Measurements from ENCODE around the gene RNF212B. TPM values are rescaled to one million over a fixed set of nuclear protein-coding genes. Genes with fewer than 3 reads are reported as not detected.
A peak's percentile ranks its signal among the peaks of the same experiment; 100 is the strongest.

RNF212B gene
- total RNA-seq, 1 donor from 2014 or later = not detected

GRCh38 chr14:23307146-23307530 lies 69.4 kb downstream of the RNF212B start:
- Histone ChIP-seq H3K27me3 (ENCODE audit: low read depth) (no peaks in the 10 kb centered on the region), H3K36me3 (peaks cover 30% of the 10 kb centered on the region), H3K4me1 (peaks cover 49% of the 10 kb centered on the region), H3K27ac (replicated peaks) (peak overlapping the region; percentile 94), H3K9me3 (replicated peaks) (no peaks in the 10 kb centered on the region), H3K4me3 (peak overlapping the region; percentile 81)
- DNase-seq = no peak
- TF ChIP-seq, protein P1, sequence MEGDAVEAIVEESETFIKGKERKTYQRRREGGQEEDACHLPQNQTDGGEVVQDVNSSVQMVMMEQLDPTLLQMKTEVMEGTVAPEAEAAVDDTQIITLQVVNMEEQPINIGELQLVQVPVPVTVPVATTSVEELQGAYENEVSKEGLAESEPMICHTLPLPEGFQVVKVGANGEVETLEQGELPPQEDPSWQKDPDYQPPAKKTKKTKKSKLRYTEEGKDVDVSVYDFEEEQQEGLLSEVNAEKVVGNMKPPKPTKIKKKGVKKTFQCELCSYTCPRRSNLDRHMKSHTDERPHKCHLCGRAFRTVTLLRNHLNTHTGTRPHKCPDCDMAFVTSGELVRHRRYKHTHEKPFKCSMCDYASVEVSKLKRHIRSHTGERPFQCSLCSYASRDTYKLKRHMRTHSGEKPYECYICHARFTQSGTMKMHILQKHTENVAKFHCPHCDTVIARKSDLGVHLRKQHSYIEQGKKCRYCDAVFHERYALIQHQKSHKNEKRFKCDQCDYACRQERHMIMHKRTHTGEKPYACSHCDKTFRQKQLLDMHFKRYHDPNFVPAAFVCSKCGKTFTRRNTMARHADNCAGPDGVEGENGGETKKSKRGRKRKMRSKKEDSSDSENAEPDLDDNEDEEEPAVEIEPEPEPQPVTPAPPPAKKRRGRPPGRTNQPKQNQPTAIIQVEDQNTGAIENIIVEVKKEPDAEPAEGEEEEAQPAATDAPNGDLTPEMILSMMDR (IDR thresholded peaks at IDR 0.05; ENCODE audit: borderline replicate concordance) = no peak
- intact Hi-C loops (cut with micrococcal nuclease) = no loop called here

DNA sequence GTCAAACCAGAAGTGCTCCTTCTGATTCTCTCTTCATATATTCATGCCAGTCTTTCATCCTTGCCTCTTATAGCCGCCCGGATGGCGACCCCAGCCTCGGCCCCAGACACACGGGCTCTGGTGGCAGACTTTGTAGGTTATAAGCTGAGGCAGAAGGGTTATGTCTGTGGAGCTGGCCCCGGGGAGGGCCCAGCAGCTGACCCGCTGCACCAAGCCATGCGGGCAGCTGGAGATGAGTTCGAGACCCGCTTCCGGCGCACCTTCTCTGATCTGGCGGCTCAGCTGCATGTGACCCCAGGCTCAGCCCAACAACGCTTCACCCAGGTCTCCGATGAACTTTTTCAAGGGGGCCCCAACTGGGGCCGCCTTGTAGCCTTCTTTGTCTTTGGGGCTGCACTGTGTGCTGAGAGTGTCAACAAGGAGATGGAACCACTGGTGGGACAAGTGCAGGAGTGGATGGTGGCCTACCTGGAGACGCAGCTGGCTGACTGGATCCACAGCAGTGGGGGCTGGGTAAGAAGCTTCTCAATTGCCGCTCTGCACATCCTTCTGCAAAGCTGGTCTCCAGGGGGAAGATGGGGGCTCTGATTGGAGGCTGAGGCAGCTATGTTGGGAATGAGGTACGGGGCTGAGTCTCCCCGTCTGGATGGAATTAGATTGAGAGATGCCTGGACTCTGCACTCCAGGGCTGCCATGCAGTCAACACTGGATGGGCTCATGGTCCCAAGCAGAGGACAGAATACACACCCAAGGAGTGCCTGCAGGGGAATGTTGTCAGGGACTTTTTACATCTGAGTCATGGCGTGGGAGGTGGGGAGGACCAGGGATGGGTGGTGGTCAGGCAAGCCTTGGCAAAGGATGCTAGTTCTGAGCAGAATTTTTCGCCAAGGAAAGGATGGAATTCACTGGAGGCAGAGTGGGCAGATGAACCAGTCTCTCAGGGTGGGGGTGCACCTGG lies 70.2 kb downstream of the RNF212B start:
- intact Hi-C loops (cut with micrococcal nuclease) = no loop called here
- no peak overlapping the region for H3K27ac ChIP-seq (replicated peaks)
- H3K36me3 ChIP-seq = peaks cover 30% of the 10 kb centered on the region
- peak overlapping the region; percentile 81 for H3K4me3 ChIP-seq
- TF ChIP-seq, protein P1 (IDR thresholded peaks at IDR 0.05; ENCODE audit: borderline replicate concordance) = no peak
- no peak for DNase-seq
- H3K27me3 ChIP-seq (ENCODE audit: low read depth) = no peaks in the 10 kb centered on the region
- no peaks in the 10 kb centered on the region for H3K9me3 ChIP-seq (replicated peaks)
- peaks cover 41% of the 10 kb centered on the region for H3K4me1 ChIP-seq

DNA sequence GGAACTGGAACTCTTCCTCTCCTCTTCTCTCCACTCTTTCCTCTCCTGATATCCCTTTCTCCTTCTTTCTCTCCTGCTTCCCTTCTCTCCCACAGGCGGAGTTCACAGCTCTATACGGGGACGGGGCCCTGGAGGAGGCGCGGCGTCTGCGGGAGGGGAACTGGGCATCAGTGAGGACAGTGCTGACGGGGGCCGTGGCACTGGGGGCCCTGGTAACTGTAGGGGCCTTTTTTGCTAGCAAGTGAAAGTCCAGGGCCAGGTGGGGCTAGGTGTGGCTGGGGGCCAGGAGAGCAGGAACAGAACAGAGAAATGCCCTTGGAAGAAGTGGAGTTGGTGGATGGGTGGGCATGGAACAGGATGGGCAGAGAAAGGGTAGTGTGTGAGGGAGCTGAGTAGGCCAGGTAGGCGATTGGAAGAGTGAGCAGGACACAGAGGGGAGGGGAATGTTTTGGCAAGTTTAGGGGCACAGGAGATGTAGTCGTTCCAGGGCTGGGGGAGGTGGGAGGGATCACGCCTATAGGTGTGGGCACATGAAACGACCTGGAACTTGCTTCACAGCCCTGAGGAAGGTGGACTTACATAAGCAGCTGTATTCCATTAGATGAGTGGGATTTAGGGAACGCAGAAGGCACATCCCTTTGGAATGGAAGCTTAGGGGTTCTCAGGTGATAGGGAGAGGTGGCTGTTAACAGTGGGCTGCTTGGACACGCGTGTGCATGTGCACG lies 71.1 kb downstream of the RNF212B start:
- Histone ChIP-seq H3K27ac (replicated peaks) (no peak overlapping the region), H3K36me3 (peaks cover 30% of the 10 kb centered on the region), H3K4me1 (peaks cover 38% of the 10 kb centered on the region), H3K4me3 (no peak overlapping the region), H3K9me3 (replicated peaks) (no peaks in the 10 kb centered on the region), H3K27me3 (ENCODE audit: low read depth) (no peaks in the 10 kb centered on the region)
- TF ChIP-seq, protein P1 (IDR thresholded peaks at IDR 0.05; ENCODE audit: borderline replicate concordance) = no peak
- no peak for DNase-seq
- intact Hi-C loops (cut with micrococcal nuclease) = no loop called here

- H3K4me1 ChIP-seq = peaks cover 37% of the 10 kb centered on the region
- H3K27ac ChIP-seq (replicated peaks) = no peak overlapping the region
- TF ChIP-seq, protein P1 (IDR thresholded peaks at IDR 0.05; ENCODE audit: borderline replicate concordance) = no peak
- intact Hi-C loops (cut with micrococcal nuclease) = no loop called here
- no peaks in the 10 kb centered on the region for H3K9me3 ChIP-seq (replicated peaks)
- H3K4me3 ChIP-seq = no peak overlapping the region
- H3K36me3 ChIP-seq = peaks cover 30% of the 10 kb centered on the region
- no peaks in the 10 kb centered on the region for H3K27me3 ChIP-seq (ENCODE audit: low read depth)
- no peak for DNase-seq
Observed at GRCh38 chr14:23310546-23310945, 72.8 kb downstream of the RNF212B start.

GRCh38 chr14:23316300-23316699 lies 78.6 kb downstream of the RNF212B start:
- no peak for DNase-seq
- TF ChIP-seq, protein P1 (IDR thresholded peaks at IDR 0.05; ENCODE audit: borderline replicate concordance) = no peak
- H3K27me3 ChIP-seq (ENCODE audit: low read depth) = no peaks in the 10 kb centered on the region
- peaks cover under 1% of the 10 kb centered on the region for H3K36me3 ChIP-seq
- H3K27ac ChIP-seq (replicated peaks) = no peak overlapping the region
- H3K4me3 ChIP-seq = no peak overlapping the region
- no peaks in the 10 kb centered on the region for H3K9me3 ChIP-seq (replicated peaks)
- H3K4me1 ChIP-seq = peaks cover 6% of the 10 kb centered on the region
- intact Hi-C loops (cut with micrococcal nuclease) = no loop called here
